B cell (primary cell): ENCODE measurements around the gene KCNH1. TPM values are rescaled to one million over a fixed set of nuclear protein-coding genes. Genes with fewer than 3 reads are reported as not detected.

ENCODE experiments used
- ATAC-seq: fragments of 200-7000 bp; cut with Tn5 transposase; one replicate; pipeline ENCODE4 v1.10.0; 2021; ENCODE audit warnings: low read depth, mild to moderate bottlenecking, moderate number of reproducible peaks, moderate library complexity
- CTCF ChIA-PET: fragments of 350-600 bp; sonication (Branson Sonifier 250); formaldehyde crosslinking; loops from one replicate; lab custom pipeline; 2021; ENCODE audit warnings: antibody characterized with exemption, inconsistent platforms; lab: Charles Lee
- POLR2A ChIA-PET: fragments of 350-600 bp; sonication (Branson Sonifier 250); formaldehyde crosslinking; loops from one replicate; lab custom pipeline; 2021; ENCODE audit warnings: antibody characterized with exemption; lab: Charles Lee
- DNase-seq: peaks from one replicate; pipeline ENCODE4 v3.0.0; 2013
- H2AFZ ChIP-seq: 2 replicates; pipeline ENCODE4 v1.6.1; 2012; ENCODE audit warnings: mild to moderate bottlenecking, low read depth, low read length; ENCODE audit not compliant: insufficient read depth, poor library complexity, severe bottlenecking
- H3K27ac ChIP-seq, 2 donors: 1 replicate in 1 of 2; 2 replicates in 1 of 2; pipeline ENCODE4 v1.5.1; 2012 to 2013; ENCODE audit warnings: low read length in 2 of 2, mild to moderate bottlenecking in 2 of 2, moderate library complexity in 1 of 2
- H3K27me3 ChIP-seq, 4 experiments: fragments of 200-600 bp in 1 of 4; sonication (generic) in 1 of 4; replicated peaks in 1 of 4; 1 replicate in 2 of 4; 2 replicates in 2 of 4; pipeline versions ENCODE4 v1.6.1 to v1.7.0; 2013 to 2016; ENCODE audit warnings: low read length in 3 of 4, mild to moderate bottlenecking in 2 of 4, mixed read lengths in 1 of 4, moderate library complexity in 1 of 4; ENCODE audit not compliant: insufficient read depth in 4 of 4, control insufficient read depth in 3 of 4; ENCODE audit errors: control extremely low read depth in 1 of 4
- H3K36me3 ChIP-seq, 2 experiments: replicated peaks in 1 of 2; 1 replicate in 1 of 2; 2 replicates in 1 of 2; pipeline versions ENCODE4 v1.6.1 to v1.7.1; 2013; ENCODE audit warnings: low read length in 1 of 2; ENCODE audit not compliant: insufficient read depth in 2 of 2, control insufficient read depth in 1 of 2; ENCODE audit errors: control extremely low read depth in 1 of 2, extremely low read depth in 1 of 2
- H3K4me1 ChIP-seq, 2 donors: fragments of 200-600 bp in 1 of 2; sonication (generic) in 1 of 2; 1 replicate in 1 of 2; 2 replicates in 1 of 2; pipeline versions ENCODE4 v1.5.1 to v1.6.1; 2013 to 2017; ENCODE audit warnings: low read length in 2 of 2; ENCODE audit not compliant: control insufficient read depth in 2 of 2, insufficient read depth in 2 of 2
- H3K4me2 ChIP-seq: replicated peaks from 2 replicates; pipeline ENCODE3; 2012; ENCODE audit warnings: mild to moderate bottlenecking, low read depth, low read length; ENCODE audit not compliant: poor library complexity, severe bottlenecking
- H3K4me3 ChIP-seq, 5 experiments: fragments of 200-600 bp in 1 of 5; sonication (generic) in 1 of 5; 1 replicate in 3 of 5; 2 replicates in 2 of 5; pipeline versions ENCODE4 v1.5.1 to v1.7.0; 2011 to 2016; ENCODE audit warnings: low read length in 4 of 5, mild to moderate bottlenecking in 4 of 5, low read depth in 2 of 5, control low read depth in 1 of 5, moderate library complexity in 1 of 5; ENCODE audit not compliant: insufficient read depth in 1 of 5; ENCODE audit errors: control extremely low read depth in 1 of 5, extremely low read depth in 1 of 5
- H3K79me2 ChIP-seq: fragments of 200-600 bp; sonication (generic); one replicate; pipeline ENCODE4 v1.6.0; 2016; ENCODE audit warnings: low read length; ENCODE audit not compliant: control insufficient read depth, insufficient read depth
- H3K9ac ChIP-seq: fragments of 200-600 bp; sonication (generic); 2 replicates; pipeline ENCODE4 v1.6.1; 2017; ENCODE audit warnings: mild to moderate bottlenecking, low read length, moderate library complexity
- H3K9me3 ChIP-seq, 3 donors: one replicate each; pipeline versions ENCODE4 v1.6.1 to v1.7.1; 2013; ENCODE audit warnings: low read length in 2 of 3; ENCODE audit not compliant: control insufficient read depth in 2 of 3, insufficient read depth in 1 of 3; ENCODE audit errors: control extremely low read depth in 1 of 3
- H4K20me1 ChIP-seq: 2 replicates; pipeline ENCODE4 v1.6.0; 2012; ENCODE audit warnings: mild to moderate bottlenecking, low read length; ENCODE audit not compliant: insufficient read depth, control insufficient read depth, poor library complexity, severe bottlenecking
- H3K27ac Mint-ChIP-seq: one replicate; pipeline ENCODE4 v1.8.0; 2021; ENCODE audit warnings: mixed read lengths
- H3K27me3 Mint-ChIP-seq: one replicate; pipeline ENCODE4 v1.8.0; 2021; ENCODE audit warnings: mixed read lengths
- H3K4me1 Mint-ChIP-seq: one replicate; pipeline ENCODE4 v1.8.0; 2021; ENCODE audit warnings: mixed read lengths
- H3K4me3 Mint-ChIP-seq: one replicate; pipeline ENCODE4 v1.8.0; 2021; ENCODE audit warnings: mixed read lengths
- H3K9me3 Mint-ChIP-seq: one replicate; pipeline ENCODE4 v1.8.0; 2022; ENCODE audit warnings: mixed read lengths; ENCODE audit not compliant: insufficient read depth
- CTCF ChIP-seq: fragments of 200-600 bp; IDR thresholded peaks from one replicate; pipeline ENCODE4 v1.8.0; 2022; ENCODE audit warnings: antibody characterized with exemption, mild to moderate bottlenecking
- EZH2 ChIP-seq: IDR thresholded peaks from 2 replicates; pipeline ENCODE4 v1.6.1; 2012; ENCODE audit warnings: borderline replicate concordance, low read depth, mild to moderate bottlenecking, moderate library complexity, low read length; ENCODE audit not compliant: insufficient read depth, poor library complexity, severe bottlenecking
- WGBS: methylation state at CpG from one replicate; pipeline ENCODE4 v1.1.5; 2013; ENCODE audit warnings: missing lambda C conversion rate; ENCODE audit not compliant: insufficient coverage; 5-methylcytosine and 5-hydroxymethylcytosine counted together
- intact Hi-C: fragments of 100-400 bp; cut with micrococcal nuclease; formaldehyde crosslinking; loops from one replicate; pipeline ENCODE4 v1.10.0; 2022
- polyA plus RNA-seq: library from polyadenylated mRNA; depleted of rRNA; stranded (reverse); fragments of >200 nt; gene quantifications from 2 replicates; pipeline ENCODE4 v1.2.3, GENCODE V29; 2012
- total RNA-seq, 2 donors: library from RNA; stranded (reverse); fragments of 120-200 nt in 1 of 2; gene quantifications; 1 replicate in 1 of 2; 2 replicates in 1 of 2; pipeline versions ENCODE4 v1.2.3 to v1.2.4, GENCODE V29; 2013 to 2022

The KCNH1 gene
- total and polyA plus RNA-seq, 2 donors (not counting 1 experiment from before 2014, with no cell fraction given), result not detected

GRCh38 chr1:210800756-210801155, 333.2 kb downstream of the KCNH1 start:
- Histone ChIP-seq H2AFZ (no peak overlapping the region), H3K9me3 (no peaks in the 10 kb centered on the region), H3K36me3 (no peaks in the 10 kb centered on the region), H3K27ac (no peak overlapping the region), H3K9ac (no peak overlapping the region), H3K79me2 (no peaks in the 10 kb centered on the region), H3K27me3 (peaks cover 0 to 4% (median 1%) of the 10 kb centered on the region in 4 experiments), H3K4me2 (no peak overlapping the region), H3K4me3 (no peak overlapping the region), H3K4me1 (no peaks in the 10 kb centered on the region), H4K20me1 (no peaks in the 10 kb centered on the region)
- CTCF ChIA-PET, result no interaction called here
- Mint-ChIP-seq H3K4me1 (no peaks in the 10 kb centered on the region), H3K9me3 (no peaks in the 10 kb centered on the region), H3K27me3 (peaks cover 12% of the 10 kb centered on the region), H3K27ac (no peak overlapping the region), H3K4me3 (no peak overlapping the region)
- TF ChIP-seq EZH2 (no peak), CTCF (no peak)
- 50% methylated on average over 1 of the region's 3 CpGs for WGBS
- POLR2A ChIA-PET, result no interaction called here
- ATAC-seq (no peak), DNase-seq (no peak)
- intact Hi-C loops, result no loop called here

DNA sequence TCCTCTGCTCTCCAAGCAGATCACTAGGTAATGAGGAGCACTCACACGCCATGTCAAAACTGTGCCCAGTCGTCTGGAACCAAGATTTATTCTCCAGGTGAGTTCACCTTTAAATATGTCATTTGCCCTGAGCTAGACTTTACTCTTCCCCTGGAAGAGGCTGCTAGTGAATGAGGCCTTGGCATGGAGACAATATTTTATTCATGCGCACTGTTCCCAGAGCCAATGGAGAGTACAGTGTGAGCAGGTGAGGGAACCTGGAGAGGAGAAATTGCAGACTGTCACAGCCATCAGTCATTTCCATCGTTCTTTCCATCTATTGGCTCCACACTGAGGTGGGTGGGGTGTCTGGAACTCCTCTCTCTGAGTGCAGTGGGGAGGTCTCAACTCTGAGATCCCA, 333.6 kb downstream of the KCNH1 start:
- Mint-ChIP-seq H3K27me3 (peaks cover 12% of the 10 kb centered on the region), H3K4me1 (no peaks in the 10 kb centered on the region), H3K9me3 (no peaks in the 10 kb centered on the region), H3K27ac (no peak overlapping the region), H3K4me3 (no peak overlapping the region)
- Histone ChIP-seq H3K27me3 (peaks cover 0 to 4% (median 1%) of the 10 kb centered on the region in 4 experiments), H4K20me1 (no peaks in the 10 kb centered on the region), H3K4me1 (no peaks in the 10 kb centered on the region), H2AFZ (no peak overlapping the region), H3K27ac (no peak overlapping the region), H3K36me3 (no peaks in the 10 kb centered on the region), H3K4me2 (no peak overlapping the region), H3K79me2 (no peaks in the 10 kb centered on the region), H3K9me3 (no peaks in the 10 kb centered on the region), H3K4me3 (no peak overlapping the region), H3K9ac (no peak overlapping the region)
- intact Hi-C loops, result no loop called here
- 100% methylated on average over 1 of the region's 4 CpGs for WGBS
- DNase-seq, result no peak
- POLR2A ChIA-PET, result no interaction called here
- no peak for ATAC-seq
- TF ChIP-seq CTCF, result no peak
- no peak for TF ChIP-seq EZH2
- CTCF ChIA-PET, result no interaction called here
